ENCODE results near the gene PRPS1.
"Not testable (repeated sequence)": the region's sequence is repeated elsewhere in the genome, so short reads cannot be mapped to it uniquely, and the experiment has no call there.

PRPS1 gene

GRCh38 chrX:107675365-107675654 lies 47.0 kb downstream of the PRPS1 start:
- no peak for DNase-seq (ENCODE audit: low spot score)

DNA sequence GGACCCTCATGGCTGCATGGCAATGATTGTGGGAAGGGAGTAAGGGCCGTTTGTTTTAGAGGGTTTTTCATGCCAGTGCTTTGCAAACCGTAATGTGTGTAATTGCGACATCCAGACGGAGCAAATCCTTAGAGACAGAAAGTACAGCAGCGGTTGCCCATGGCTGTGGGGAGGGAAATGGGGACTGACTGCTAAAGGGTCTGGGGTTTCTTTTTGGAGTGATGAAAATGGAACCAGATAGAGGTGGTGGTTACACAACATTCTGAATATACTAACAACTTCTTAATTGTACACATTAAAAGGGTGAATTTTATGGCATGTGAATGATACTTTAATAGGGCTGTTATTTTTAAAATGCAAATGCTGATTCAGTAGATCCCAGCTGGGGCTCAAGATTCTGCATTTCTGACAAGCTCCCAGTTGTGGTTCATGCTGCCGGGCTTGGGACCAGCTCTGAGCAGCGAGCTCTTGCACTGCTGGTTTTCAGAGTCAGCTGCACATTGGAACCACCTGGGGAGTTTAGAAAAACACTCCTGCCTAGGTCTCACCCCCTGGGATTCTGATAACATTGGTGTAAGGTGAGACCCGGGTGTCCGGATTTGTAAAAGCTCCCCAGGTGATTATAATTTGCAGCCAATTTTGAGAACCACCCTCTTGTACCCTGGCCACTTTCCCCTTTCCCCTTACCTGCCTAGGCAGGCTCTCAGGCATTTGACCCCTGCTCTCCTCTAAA lies 47.7 kb downstream of the PRPS1 start:
- DNase-seq (ENCODE audit: low spot score), result peak; percentile 70

- DNase-seq (ENCODE audit: low spot score), result peak; percentile 56
These were observed 48.5 kb downstream of the PRPS1 start for GRCh38 chrX:107676559-107677378.

DNA sequence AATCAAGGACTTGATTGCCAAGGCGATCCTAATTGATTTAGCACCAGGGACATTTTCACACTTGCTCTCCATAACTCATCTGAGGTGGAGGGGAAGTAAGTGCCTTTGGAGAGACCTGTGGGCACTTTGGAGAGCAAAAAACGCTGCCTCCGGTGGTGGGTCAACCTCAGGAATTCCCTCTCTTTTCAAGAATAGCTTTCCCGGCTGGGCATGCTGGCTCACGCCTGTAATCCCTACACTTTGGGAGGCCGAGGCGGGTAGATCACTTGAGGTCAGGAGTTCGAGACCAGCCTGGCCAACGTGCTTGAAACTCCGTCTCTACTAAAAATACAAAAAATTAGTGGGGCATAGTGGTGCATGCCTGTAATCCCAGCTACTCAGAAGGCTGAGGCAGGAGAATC lies 49.2 kb downstream of the PRPS1 start:
- DNase-seq (ENCODE audit: low spot score), result no peak

DNA sequence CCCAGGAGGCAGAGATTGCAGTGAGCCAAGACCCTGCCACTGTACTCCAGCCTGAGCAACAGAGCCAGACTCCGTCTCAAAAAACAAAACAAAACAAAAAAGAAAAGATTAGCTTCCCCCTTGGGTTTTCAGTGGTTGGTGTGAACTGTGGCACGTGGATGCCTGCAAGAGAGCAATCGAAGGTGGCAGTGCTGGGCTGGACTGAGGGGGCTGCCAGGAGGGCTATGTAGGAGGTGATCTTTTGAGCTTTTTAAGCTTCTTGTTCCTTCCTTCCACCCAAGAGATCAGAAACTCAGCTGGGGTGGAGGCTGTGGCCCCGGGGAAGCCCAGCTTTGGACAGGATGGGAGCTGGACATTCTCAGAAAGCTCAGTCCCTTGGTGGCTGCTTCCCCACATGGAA lies 49.6 kb downstream of the PRPS1 start:
- DNase-seq (ENCODE audit: low spot score), result no peak

- DNase-seq (ENCODE audit: low spot score), result peak; percentile 72
These were observed 50.8 kb downstream of the PRPS1 start for GRCh38 chrX:107678957-107679740.

DNA sequence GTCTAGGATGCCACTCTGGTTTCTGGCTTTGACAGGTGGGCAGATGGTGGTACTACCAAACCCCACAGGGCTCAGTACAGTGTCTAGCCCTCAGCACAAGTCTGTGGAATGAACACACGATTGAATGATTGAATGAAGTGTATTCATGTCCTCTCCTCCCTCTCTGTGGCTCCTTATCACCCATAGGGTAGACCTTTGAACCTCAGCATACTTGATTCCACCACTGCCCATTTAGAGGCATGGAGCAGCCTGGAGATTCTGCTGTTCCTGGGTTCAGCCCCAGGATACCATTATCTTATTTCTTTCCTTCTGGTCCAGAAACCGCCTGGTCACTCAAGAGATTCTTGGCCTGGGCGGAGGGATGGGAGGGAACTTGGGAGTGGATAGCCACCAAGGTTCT lies 53.9 kb downstream of the PRPS1 start:
- no peak for DNase-seq (ENCODE audit: low spot score)

- DNase-seq (ENCODE audit: low spot score), result no peak
These were observed 55.0 kb downstream of the PRPS1 start for GRCh38 chrX:107683124-107683895.

GRCh38 chrX:107683931-107684330 lies 55.6 kb downstream of the PRPS1 start:
- DNase-seq (ENCODE audit: low spot score), result no peak

- DNase-seq (ENCODE audit: low spot score), result peak; percentile 16
These were observed 56.7 kb downstream of the PRPS1 start for GRCh38 chrX:107684956-107685385.

GRCh38 chrX:107685586-107685985 lies 57.3 kb downstream of the PRPS1 start:
- DNase-seq (ENCODE audit: low spot score), result not testable (repeated sequence)

GRCh38 chrX:107686026-107686425 lies 57.7 kb downstream of the PRPS1 start:
- DNase-seq (ENCODE audit: low spot score), result no peak

DNA sequence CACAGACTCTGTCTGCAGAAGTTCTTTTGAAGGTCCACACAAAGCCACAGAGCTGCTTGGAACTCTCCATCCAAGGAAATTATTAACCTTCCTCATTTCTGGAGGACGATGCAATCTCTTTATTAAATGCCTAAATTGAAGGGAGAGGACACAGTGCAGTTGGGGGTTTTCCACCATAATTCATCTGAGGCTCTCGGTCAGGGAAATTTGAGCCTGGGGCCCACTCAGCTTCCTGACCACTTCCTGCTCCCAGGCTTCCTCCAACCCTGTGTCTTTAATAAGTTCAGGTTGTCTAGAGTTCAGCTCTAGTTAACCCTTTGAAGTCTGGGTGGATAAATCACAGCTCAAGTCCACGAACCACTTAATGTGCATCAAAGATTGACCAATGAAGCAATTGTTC lies 58.5 kb downstream of the PRPS1 start:
- no peak for DNase-seq (ENCODE audit: low spot score)

DNA sequence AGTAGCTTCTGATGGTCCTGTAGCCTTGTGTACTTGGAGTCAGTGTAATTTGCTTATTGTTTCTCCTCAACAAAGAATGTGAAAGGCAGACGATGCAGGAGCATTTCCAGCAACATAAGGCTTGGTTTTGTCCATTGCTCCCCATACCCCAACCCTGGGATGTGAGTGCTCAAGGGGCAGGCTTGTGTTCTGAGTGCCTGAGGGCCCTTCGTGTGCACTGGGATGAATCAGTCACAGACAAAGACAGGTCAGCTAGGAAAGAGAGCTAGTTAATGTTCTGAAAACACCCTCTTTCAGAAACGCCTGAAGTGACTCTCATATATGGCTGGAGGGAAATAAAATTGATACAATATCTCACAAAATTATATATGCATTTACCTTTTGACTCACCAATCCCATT lies 59.1 kb downstream of the PRPS1 start:
- no peak for DNase-seq (ENCODE audit: low spot score)

- no peak for DNase-seq (ENCODE audit: low spot score)
These were observed 62.7 kb downstream of the PRPS1 start for GRCh38 chrX:107691024-107691448.

DNA sequence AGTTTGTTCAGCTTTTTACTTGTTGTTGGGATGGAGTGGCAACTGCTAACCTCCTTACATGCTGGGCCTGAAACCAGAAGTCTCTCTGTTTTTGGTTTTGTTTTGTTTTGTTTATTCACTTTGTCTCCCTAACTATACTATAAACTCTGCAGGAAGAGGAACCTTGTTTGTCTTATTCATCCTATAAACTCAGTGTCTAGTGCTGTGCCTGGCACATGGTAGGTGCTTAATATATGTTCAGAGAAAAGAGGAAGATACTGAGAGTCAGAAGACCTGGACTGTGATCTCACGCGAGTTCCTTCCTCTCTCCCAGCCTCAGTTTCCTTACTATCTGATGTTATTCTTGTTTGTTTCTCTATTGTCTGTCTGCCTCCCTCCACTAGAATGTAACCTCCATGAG lies 71.3 kb downstream of the PRPS1 start:
- no peak for DNase-seq (ENCODE audit: low spot score)

DNA sequence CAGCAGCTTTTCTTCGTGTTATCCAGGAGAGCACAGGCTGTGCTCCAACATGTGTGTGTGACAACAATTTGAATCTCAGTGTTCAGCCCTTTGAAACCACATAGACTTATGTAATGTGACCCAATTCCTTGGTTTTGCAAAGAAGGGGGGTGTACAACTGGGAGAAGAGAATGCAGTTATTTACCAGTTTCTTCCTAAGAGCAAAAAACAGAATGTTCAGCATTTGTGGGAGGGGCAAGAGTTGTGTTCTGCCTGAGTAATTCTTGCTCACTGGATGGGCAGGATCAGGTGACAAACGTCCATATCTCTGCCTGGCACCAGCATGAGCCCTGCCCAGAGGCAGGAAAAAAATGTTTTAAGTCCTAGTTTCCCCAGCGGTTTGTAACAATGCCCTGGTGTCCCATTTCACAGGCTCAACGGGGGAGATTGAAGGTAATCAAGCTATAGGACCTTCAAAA lies 72.0 kb downstream of the PRPS1 start:
- no peak for DNase-seq (ENCODE audit: low spot score)
